MM.1S (cell line): ENCODE results near the gene CCDC8.

Experiments
- EZH2 ChIP-seq: fragments of 300-600 bp; sonication (generic); optimal IDR thresholded peaks from 2 replicates; pipeline ENCODE3; 2017; ENCODE audit warnings: low read depth, mild to moderate bottlenecking, antibody characterized with exemption, low read length, mixed read lengths
- EZH2phosphoT487 ChIP-seq: fragments of 300-600 bp; sonication (generic); IDR thresholded peaks from 2 replicates; pipeline ENCODE4 v1.6.1; 2018; ENCODE audit warnings: antibody characterized with exemption, low read length
- TF ChIP-seq, protein P1 (sequence below): fragments of 300-600 bp; sonication (generic); IDR thresholded peaks from 2 replicates; pipeline ENCODE4 v1.5.1; 2016; ENCODE audit warnings: antibody characterized with exemption, low read length, mixed read lengths

DNA sequence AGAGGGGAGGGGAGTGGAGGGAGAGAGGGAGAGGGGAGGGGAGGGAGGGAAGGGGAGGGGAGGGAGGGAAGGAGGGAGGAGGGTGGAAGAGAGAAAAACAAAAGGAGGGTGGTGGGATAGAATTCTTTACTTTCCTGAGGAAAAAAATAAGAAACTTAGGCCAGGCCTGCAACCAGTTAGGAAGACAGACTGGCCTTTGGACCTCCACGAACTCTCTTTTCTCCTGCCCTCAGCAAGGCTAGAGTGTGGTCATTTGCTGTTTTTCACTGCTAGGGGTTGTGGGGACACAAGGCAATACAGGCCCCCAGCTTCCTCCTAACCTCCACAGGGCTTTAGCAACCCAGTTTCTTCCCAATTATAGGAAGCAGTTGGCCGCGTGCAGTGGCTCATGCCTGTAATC, 4.2 kb downstream of the CCDC8 start:
- TF ChIP-seq, protein P1, sequence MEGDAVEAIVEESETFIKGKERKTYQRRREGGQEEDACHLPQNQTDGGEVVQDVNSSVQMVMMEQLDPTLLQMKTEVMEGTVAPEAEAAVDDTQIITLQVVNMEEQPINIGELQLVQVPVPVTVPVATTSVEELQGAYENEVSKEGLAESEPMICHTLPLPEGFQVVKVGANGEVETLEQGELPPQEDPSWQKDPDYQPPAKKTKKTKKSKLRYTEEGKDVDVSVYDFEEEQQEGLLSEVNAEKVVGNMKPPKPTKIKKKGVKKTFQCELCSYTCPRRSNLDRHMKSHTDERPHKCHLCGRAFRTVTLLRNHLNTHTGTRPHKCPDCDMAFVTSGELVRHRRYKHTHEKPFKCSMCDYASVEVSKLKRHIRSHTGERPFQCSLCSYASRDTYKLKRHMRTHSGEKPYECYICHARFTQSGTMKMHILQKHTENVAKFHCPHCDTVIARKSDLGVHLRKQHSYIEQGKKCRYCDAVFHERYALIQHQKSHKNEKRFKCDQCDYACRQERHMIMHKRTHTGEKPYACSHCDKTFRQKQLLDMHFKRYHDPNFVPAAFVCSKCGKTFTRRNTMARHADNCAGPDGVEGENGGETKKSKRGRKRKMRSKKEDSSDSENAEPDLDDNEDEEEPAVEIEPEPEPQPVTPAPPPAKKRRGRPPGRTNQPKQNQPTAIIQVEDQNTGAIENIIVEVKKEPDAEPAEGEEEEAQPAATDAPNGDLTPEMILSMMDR: no peak
- TF ChIP-seq EZH2phosphoT487 (no peak), EZH2 (no peak)
